HepG2 (cell line): ENCODE measurements around the gene IFI30. TPM values are rescaled to one million over a fixed set of nuclear protein-coding genes. Genes with fewer than 3 reads are reported as not detected.

ENCODE experiments used
- ATAC-seq: fragments of 200-7000 bp; cut with Tn5 transposase; 3 replicates; pipeline ENCODE4 v1.9.1; 2020; ENCODE audit warnings: mild to moderate bottlenecking, moderate library complexity
- BruUV-seq: library from RNA; stranded (reverse); fragments of 400-500 nt; replicated peaks from 2 replicates; lab custom pipeline; 2021; lab: Mats Ljungman, UMichigan
- CTCF ChIA-PET: fragments of 300-600 bp; formaldehyde crosslinking; extraction: SDS; loops from one replicate; lab custom pipeline; 2021; ENCODE audit warnings: low total read pairs, inconsistent platforms, low intra/inter-chr PET ratio; lab: Yijun Ruan, JAX
- POLR2A ChIA-PET: fragments of 350-600 bp; sonication (Branson Sonifier 250); formaldehyde crosslinking; loops from one replicate; lab custom pipeline; 2020; ENCODE audit warnings: antibody characterized with exemption, inconsistent platforms; lab: Yijun Ruan, JAX
- DNase-seq: peaks from one replicate; pipeline ENCODE4 v3.0.0-alpha.2; 2015; ENCODE audit warnings: low spot score
- FAIRE-seq: peaks from 3 replicates; lab custom pipeline; 2011; peaks lifted over from hg19 to GRCh38; lab: Jason Lieb, UNC
- H2AFZ ChIP-seq: one replicate; pipeline ENCODE4 v1.6.1; 2011; ENCODE audit warnings: low read length, inconsistent platforms
- H3K27ac ChIP-seq: fragments of 300-600 bp; 3 replicates; pipeline ENCODE4 v1.8.0; 2011; ENCODE audit warnings: mixed run types, mild to moderate bottlenecking, mixed read lengths, low read length, inconsistent platforms; ENCODE audit not compliant: insufficient read depth; ENCODE audit errors: extremely low read length
- H3K27me3 ChIP-seq, 2 experiments: fragments of 200-600 bp in 1 of 2; 2 replicates in 1 of 2; 3 replicates in 1 of 2; pipeline versions ENCODE4 v1.6.0 to v1.8.0; 2011; ENCODE audit warnings: low read length in 2 of 2, mild to moderate bottlenecking in 2 of 2, moderate library complexity in 2 of 2, inconsistent platforms in 1 of 2; ENCODE audit not compliant: insufficient read depth in 2 of 2, control insufficient read depth in 1 of 2
- H3K36me3 ChIP-seq, 2 experiments: fragments of 200-600 bp in 1 of 2; replicated peaks in 1 of 2; 2 replicates in 1 of 2; 3 replicates in 1 of 2; pipeline versions ENCODE4 v1.5.1 to v1.8.0; 2011; ENCODE audit warnings: low read length in 2 of 2, inconsistent platforms in 1 of 2; ENCODE audit not compliant: insufficient read depth in 2 of 2, control insufficient read depth in 1 of 2
- H3K4me1 ChIP-seq: 2 replicates; pipeline ENCODE4 v1.5.1; 2012; ENCODE audit warnings: low read length, inconsistent platforms; ENCODE audit not compliant: insufficient read depth
- H3K4me2 ChIP-seq: 2 replicates; pipeline ENCODE4 v1.6.0; 2011; ENCODE audit warnings: low read depth, low read length, inconsistent platforms
- H3K4me3 ChIP-seq, 3 experiments: fragments of 200-600 bp in 1 of 3; sonication (generic), shearing (Covaris generic) in 1 of 3; replicated peaks in 1 of 3; 2 replicates each; pipeline ENCODE4 v1.5.1; 2011 to 2016; ENCODE audit warnings: low read length in 3 of 3, inconsistent platforms in 2 of 3, low read depth in 2 of 3, mild to moderate bottlenecking in 2 of 3, control low read depth in 1 of 3, mixed read lengths in 1 of 3; ENCODE audit not compliant: insufficient read depth in 1 of 3
- H3K79me2 ChIP-seq: one replicate; pipeline ENCODE4 v1.6.1; 2011; ENCODE audit warnings: low read length, inconsistent platforms; ENCODE audit not compliant: insufficient read depth
- H3K9ac ChIP-seq: 2 replicates; pipeline ENCODE4 v1.6.0; 2011; ENCODE audit warnings: mild to moderate bottlenecking, low read depth, low read length, inconsistent platforms; ENCODE audit not compliant: insufficient read depth
- H3K9me3 ChIP-seq: 2 replicates; pipeline ENCODE4 v1.5.1; 2012; ENCODE audit warnings: mild to moderate bottlenecking, low read length
- H4K20me1 ChIP-seq: 2 replicates; pipeline ENCODE4 v1.6.0; 2011; ENCODE audit warnings: inconsistent platforms, mild to moderate bottlenecking, low read length, moderate library complexity; ENCODE audit not compliant: insufficient read depth
- ATF7 ChIP-seq, 2 experiments: fragments of 450-650 bp in 1 of 2; sonication (generic) in 1 of 2; formaldehyde crosslinking in 1 of 2; IDR thresholded peaks; 2 replicates each; pipeline versions ENCODE4 v1.4.0 to v1.6.1; 2016 to 2020; ENCODE audit warnings: antibody characterized with exemption in 1 of 2, mild to moderate bottlenecking in 1 of 2, missing genetic modification reagents in 1 of 2
- CHD4 ChIP-seq: fragments of 200-600 bp; sonication (generic); IDR thresholded peaks from 2 replicates; pipeline ENCODE4 v1.7.0; 2017; ENCODE audit warnings: mild to moderate bottlenecking, low read length, borderline replicate concordance
- NCOA5 ChIP-seq: sonication (generic); formaldehyde crosslinking; IDR thresholded peaks from 2 replicates; pipeline ENCODE4 v1.4.0; 2020; ENCODE audit warnings: missing genetic modification reagents
- PRPF4 ChIP-seq: fragments of 200-400 bp; formaldehyde crosslinking; IDR thresholded peaks from 2 replicates; pipeline ENCODE4 v1.6.1; 2016; ENCODE audit warnings: low read length, low read depth; ENCODE audit not compliant: poor library complexity, severe bottlenecking
- ZMYM3 ChIP-seq: sonication (generic); formaldehyde crosslinking; IDR thresholded peaks from 2 replicates; pipeline ENCODE4 v1.5.1; 2020; ENCODE audit warnings: mild to moderate bottlenecking, missing genetic modification reagents
- ZNF629 ChIP-seq: sonication (generic); formaldehyde crosslinking; conservative IDR thresholded peaks from 2 replicates; pipeline ENCODE4 v1.5.0; 2020; ENCODE audit warnings: missing genetic modification reagents
- WGBS: methylation state at CpG from one replicate; pipeline ENCODE4 v1.1.6; 2017; ENCODE audit warnings: low lambda C conversion rate; 5-methylcytosine and 5-hydroxymethylcytosine counted together
- in situ Hi-C: cut with HindIII; loops from 2 replicates; pipeline ENCODE4 v1.10.0; 2017; ENCODE audit warnings: low pct_unique_long_range_greater_than_20kb; ENCODE audit not compliant: extremely low pct_ligation_motif_present
- intact Hi-C: fragments of 100-400 bp; cut with micrococcal nuclease; formaldehyde crosslinking; loops from one replicate; pipeline ENCODE4 v1.10.0; 2022; ENCODE audit not compliant: unreplicated experiment
- polyA plus RNA-seq, 8 experiments: library from polyadenylated mRNA; depleted of rRNA in 3 of 8; stranded (reverse) in 7 of 8; unstranded in 1 of 8; fragments of >200 nt; fragmentation: Illumina TruSeq in 4 of 8; extraction: Trizol in 4 of 8; gene quantifications; 2 replicates each; pipeline versions ENCODE4 v1.2.1 to v1.2.3, GENCODE V29; 2011 to 2016; ENCODE audit warnings: low read depth in 4 of 8, missing spikeins in 1 of 8, mixed read lengths in 1 of 8; ENCODE audit not compliant: insufficient read depth in 1 of 8
- total RNA-seq, 5 experiments: library from RNA; depleted of rRNA; stranded (reverse); fragments of >200 nt; fragmentation: Illumina TruSeq; extraction: Trizol; gene quantifications; 2 replicates each; pipeline ENCODE4 v1.2.3, GENCODE V29; 2016; ENCODE audit warnings: low read depth in 1 of 5
- TF ChIP-seq, protein P1 (sequence below): sonication (generic); formaldehyde crosslinking; conservative IDR thresholded peaks from 2 replicates; pipeline ENCODE4 v1.8.0; 2022; ENCODE audit warnings: low read depth, missing genetic modification reagents

Gene IFI30
- total and polyA plus RNA-seq, 2 of the 13 experiments (the other 11 are each of a cell fraction or from before 2014, with no cell fraction given), result 25.0 to 79.4 TPM

DNA sequence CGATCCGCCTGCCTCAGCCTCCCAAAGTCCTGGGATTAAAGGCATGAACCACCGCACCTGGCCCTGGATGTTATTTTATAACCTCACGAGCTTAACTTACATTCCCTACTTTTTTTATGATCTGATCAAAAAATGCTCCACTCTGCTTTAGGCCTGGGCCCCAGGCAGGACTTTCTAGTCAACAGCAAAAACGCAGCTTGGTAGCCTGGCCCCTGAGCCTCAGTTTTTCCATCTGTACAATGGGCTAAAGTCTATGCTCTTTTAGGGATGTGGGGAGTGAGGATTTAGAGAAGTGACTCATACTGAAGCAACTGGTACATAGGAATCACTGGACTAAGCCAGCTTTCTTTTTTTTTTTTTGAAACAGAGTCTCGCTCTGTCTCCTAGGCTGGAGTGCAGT is 32.6 kb upstream of the IFI30 start:
- Histone ChIP-seq H3K9ac (no peak overlapping the region), H3K4me3 (no peak overlapping the region), H3K4me2 (no peak overlapping the region), H3K4me1 (peaks cover 20% of the 10 kb centered on the region), H3K9me3 (no peaks in the 10 kb centered on the region), H2AFZ (no peak overlapping the region), H3K36me3 (peaks cover 16 to 50% of the 10 kb centered on the region in 2 experiments), H3K27me3 (no peaks in the 10 kb centered on the region; a peak in 1 of 5 replicates), H3K79me2 (peaks cover 4% of the 10 kb centered on the region), H4K20me1 (no peaks in the 10 kb centered on the region), H3K27ac (no peak overlapping the region)
- no peak for ATAC-seq
- no peak for DNase-seq
- 98% methylated on average over 6 of the region's 6 CpGs for WGBS
- no TSS peak for BruUV-seq
- intact Hi-C loops (no loop called here), in situ Hi-C loops (no loop called here)
- FAIRE-seq, result no peak
- CTCF ChIA-PET, result no interaction called here
- TF ChIP-seq, protein P1, sequence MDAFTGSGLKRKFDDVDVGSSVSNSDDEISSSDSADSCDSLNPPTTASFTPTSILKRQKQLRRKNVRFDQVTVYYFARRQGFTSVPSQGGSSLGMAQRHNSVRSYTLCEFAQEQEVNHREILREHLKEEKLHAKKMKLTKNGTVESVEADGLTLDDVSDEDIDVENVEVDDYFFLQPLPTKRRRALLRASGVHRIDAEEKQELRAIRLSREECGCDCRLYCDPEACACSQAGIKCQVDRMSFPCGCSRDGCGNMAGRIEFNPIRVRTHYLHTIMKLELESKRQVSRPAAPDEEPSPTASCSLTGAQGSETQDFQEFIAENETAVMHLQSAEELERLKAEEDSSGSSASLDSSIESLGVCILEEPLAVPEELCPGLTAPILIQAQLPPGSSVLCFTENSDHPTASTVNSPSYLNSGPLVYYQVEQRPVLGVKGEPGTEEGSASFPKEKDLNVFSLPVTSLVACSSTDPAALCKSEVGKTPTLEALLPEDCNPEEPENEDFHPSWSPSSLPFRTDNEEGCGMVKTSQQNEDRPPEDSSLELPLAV, result no peak
- peak; percentile 15; the same call in 1 of the 2 replicates for TF ChIP-seq ZMYM3
- peak; percentile 91 for TF ChIP-seq ZNF629 (CRISPR knock-in tag)
- peak; percentile 44; the same call in 1 of the 2 replicates for TF ChIP-seq CHD4
- POLR2A ChIA-PET, result interaction anchor here (1.4 to 2.5 kb wide), 2 partner anchors 11 to 28 kb away, joined by 3 to 14 read pairs; partner anchors contain the start of gene PIK3R2

DNA sequence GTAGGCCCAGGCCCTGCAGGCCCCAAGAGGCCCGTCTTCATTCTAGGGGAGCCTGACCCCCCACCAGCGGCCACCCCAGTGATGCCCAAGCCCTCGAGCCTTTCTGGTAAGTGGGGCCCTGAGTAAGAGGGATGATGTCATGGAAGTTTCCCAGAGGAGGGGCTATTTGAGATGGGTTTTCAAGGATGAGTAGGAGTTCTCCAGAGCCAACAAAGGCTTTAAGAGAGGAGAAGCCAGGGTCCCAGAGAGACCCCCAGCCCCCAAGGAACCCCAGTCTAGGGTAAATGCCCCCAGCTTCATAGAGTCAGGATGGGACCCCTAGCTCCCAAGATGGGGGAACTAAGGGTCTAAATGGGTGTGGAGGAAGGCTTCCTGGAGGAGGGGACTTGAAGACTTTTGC is 29.7 kb upstream of the IFI30 start:
- DNase-seq, result no peak
- Histone ChIP-seq H3K4me3 (no peak overlapping the region), H3K27me3 (no peaks in the 10 kb centered on the region; a peak in 1 of 5 replicates), H3K9me3 (no peaks in the 10 kb centered on the region), H2AFZ (no peak overlapping the region), H3K36me3 (peaks cover 17 to 48% of the 10 kb centered on the region in 2 experiments)
- POLR2A ChIA-PET, result no interaction called here
- CTCF ChIA-PET, result no interaction called here
- no peak for TF ChIP-seq PRPF4
- TF ChIP-seq ATF7 (IDR thresholded peaks at IDR 0.05), result peak; percentile 49
- no peak for TF ChIP-seq ATF7 (CRISPR knock-in tag; IDR thresholded peaks at IDR 0.05)
- TF ChIP-seq NCOA5 (CRISPR knock-in tag), result no peak
- TF ChIP-seq, all 625 proteins: peak for 1
- no peaks in the 10 kb centered on the region for H3K4me1 ChIP-seq
- ATAC-seq (no peak), FAIRE-seq (no peak)
- BruUV-seq, result no TSS peak
- intact Hi-C loops (no loop called here), in situ Hi-C loops (no loop called here)
- H3K9ac ChIP-seq, result no peak overlapping the region
- H3K79me2 ChIP-seq, result no peaks in the 10 kb centered on the region
- WGBS, result 100% methylated on average over 3 of the region's 3 CpGs
- no peak overlapping the region for H3K4me2 ChIP-seq
- no peak overlapping the region for H3K27ac ChIP-seq
- no peaks in the 10 kb centered on the region for H4K20me1 ChIP-seq
